Liver (tissue), 3 donors: ENCODE results near the gene GNG4.

Source experiments
- ATF3 ChIP-seq: IDR thresholded peaks from 2 replicates; pipeline ENCODE4 v1.6.1; 2016; ENCODE audit warnings: antibody characterized with exemption
- CTCF ChIP-seq: fragments of 150-350 bp; IDR thresholded peaks from 2 replicates; pipeline ENCODE4 v1.5.1; 2017; ENCODE audit warnings: improper control_type of control experiment, low read depth, low read length; ENCODE audit not compliant: missing input control
- EGR1 ChIP-seq, 2 donors: IDR thresholded peaks; 2 replicates each; pipeline ENCODE4 v1.6.1; 2016 to 2018; ENCODE audit warnings: antibody characterized with exemption in 2 of 2, low read depth in 2 of 2
- GABPA ChIP-seq, 2 donors: IDR thresholded peaks in 1 of 2; conservative IDR thresholded peaks in 1 of 2; 2 replicates each; pipeline ENCODE4 v1.6.1; 2016; ENCODE audit warnings: antibody characterized with exemption in 2 of 2, mild to moderate bottlenecking in 1 of 2, moderate library complexity in 1 of 2
- MAX ChIP-seq: IDR thresholded peaks from 2 replicates; pipeline ENCODE4 v1.6.1; 2016; ENCODE audit warnings: antibody characterized with exemption
- RAD21 ChIP-seq, 2 donors: IDR thresholded peaks; 2 replicates each; pipeline ENCODE4 v1.6.1; 2016; ENCODE audit warnings: antibody characterized with exemption in 2 of 2, mild to moderate bottlenecking in 2 of 2
- REST ChIP-seq: IDR thresholded peaks from 2 replicates; pipeline ENCODE4 v1.6.1; 2016; ENCODE audit warnings: antibody characterized with exemption, mild to moderate bottlenecking
- TAF1 ChIP-seq: conservative IDR thresholded peaks from 2 replicates; pipeline ENCODE4 v1.6.1; 2016; ENCODE audit warnings: antibody characterized with exemption, mild to moderate bottlenecking
- YY1 ChIP-seq: IDR thresholded peaks from 2 replicates; pipeline ENCODE4 v1.6.1; 2016; ENCODE audit warnings: antibody characterized with exemption, mild to moderate bottlenecking
- ZBTB33 ChIP-seq: IDR thresholded peaks from 2 replicates; pipeline ENCODE4 v1.6.1; 2016; ENCODE audit warnings: antibody characterized with exemption
- donor health status: healthy.
- donor health status: healthy.

GRCh38 chr1:235613602-235614001, 36.0 kb downstream of the GNG4 start:
- TF ChIP-seq RAD21 (IDR thresholded peaks at IDR 0.05): no peak
- TF ChIP-seq CTCF: no peak
- no peak for TF ChIP-seq ATF3
- no peak for TF ChIP-seq TAF1
- TF ChIP-seq REST: no peak
- TF ChIP-seq ZBTB33: no peak
- TF ChIP-seq MAX: no peak
- no peak for TF ChIP-seq EGR1 (IDR thresholded peaks at IDR 0.05; ENCODE audit: low read depth in 2 of 2)
- TF ChIP-seq YY1: no peak
- no peak for TF ChIP-seq GABPA (IDR thresholded peaks at IDR 0.05 in 1 of 2, conservative IDR thresholded peaks at IDR 0.05 in 1 of 2)
